Breast epithelium (tissue), 3 donors: ENCODE results near the gene MCRS1.

Source experiments
- POLR2A ChIP-seq: fragments of 450-650 bp; IDR thresholded peaks from one replicate; pipeline ENCODE4 v1.6.1; 2016; ENCODE audit warnings: antibody characterized with exemption, mild to moderate bottlenecking, moderate library complexity
- POLR2AphosphoS5 ChIP-seq, 3 donors: sonication (generic); formaldehyde crosslinking; IDR thresholded peaks; one replicate each; pipeline ENCODE4 v1.6.1; 2017; ENCODE audit warnings: antibody characterized with exemption in 3 of 3
- TF ChIP-seq, protein P1 (sequence below), 3 donors: fragments of 450-650 bp; IDR thresholded peaks; one replicate each; pipeline ENCODE4 v1.5.1; 2016 to 2017; ENCODE audit warnings: antibody characterized with exemption in 3 of 3, mild to moderate bottlenecking in 3 of 3, moderate library complexity in 3 of 3

DNA sequence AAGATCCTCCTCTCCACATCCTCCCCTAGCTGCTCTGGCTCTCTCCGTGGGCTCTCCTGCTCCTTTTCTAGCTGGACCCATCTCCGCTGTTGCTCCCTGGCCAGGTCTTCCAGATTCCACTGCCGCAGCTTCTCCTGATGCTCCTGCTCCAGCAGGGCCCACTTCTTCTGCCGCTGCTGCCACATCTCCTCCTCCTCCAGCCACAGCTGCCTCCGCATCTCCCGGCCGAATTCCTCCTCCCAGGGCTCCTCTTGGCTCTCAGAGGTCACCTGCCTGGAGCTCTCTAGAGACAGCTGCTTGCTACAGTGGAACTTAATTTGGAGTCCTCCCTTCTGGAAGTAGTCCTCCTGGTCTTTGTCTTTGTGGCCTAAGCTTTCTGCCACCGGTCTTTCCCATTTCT lies 32.0 kb upstream of the MCRS1 start:
- TF ChIP-seq, protein P1, sequence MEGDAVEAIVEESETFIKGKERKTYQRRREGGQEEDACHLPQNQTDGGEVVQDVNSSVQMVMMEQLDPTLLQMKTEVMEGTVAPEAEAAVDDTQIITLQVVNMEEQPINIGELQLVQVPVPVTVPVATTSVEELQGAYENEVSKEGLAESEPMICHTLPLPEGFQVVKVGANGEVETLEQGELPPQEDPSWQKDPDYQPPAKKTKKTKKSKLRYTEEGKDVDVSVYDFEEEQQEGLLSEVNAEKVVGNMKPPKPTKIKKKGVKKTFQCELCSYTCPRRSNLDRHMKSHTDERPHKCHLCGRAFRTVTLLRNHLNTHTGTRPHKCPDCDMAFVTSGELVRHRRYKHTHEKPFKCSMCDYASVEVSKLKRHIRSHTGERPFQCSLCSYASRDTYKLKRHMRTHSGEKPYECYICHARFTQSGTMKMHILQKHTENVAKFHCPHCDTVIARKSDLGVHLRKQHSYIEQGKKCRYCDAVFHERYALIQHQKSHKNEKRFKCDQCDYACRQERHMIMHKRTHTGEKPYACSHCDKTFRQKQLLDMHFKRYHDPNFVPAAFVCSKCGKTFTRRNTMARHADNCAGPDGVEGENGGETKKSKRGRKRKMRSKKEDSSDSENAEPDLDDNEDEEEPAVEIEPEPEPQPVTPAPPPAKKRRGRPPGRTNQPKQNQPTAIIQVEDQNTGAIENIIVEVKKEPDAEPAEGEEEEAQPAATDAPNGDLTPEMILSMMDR (IDR thresholded peaks at IDR 0.05) = no peak
- TF ChIP-seq POLR2A (no peak), POLR2AphosphoS5 (IDR thresholded peaks at IDR 0.05) (no peak)
